GM12872 (cell line): ENCODE data around the gene RASA3.

Experiments
- CTCF ChIP-seq: IDR thresholded peaks from 3 replicates; pipeline ENCODE4 v1.5.1; 2011; ENCODE audit warnings: low read depth, mild to moderate bottlenecking, low read length, moderate library complexity; ENCODE audit not compliant: insufficient read depth

RASA3 gene

DNA sequence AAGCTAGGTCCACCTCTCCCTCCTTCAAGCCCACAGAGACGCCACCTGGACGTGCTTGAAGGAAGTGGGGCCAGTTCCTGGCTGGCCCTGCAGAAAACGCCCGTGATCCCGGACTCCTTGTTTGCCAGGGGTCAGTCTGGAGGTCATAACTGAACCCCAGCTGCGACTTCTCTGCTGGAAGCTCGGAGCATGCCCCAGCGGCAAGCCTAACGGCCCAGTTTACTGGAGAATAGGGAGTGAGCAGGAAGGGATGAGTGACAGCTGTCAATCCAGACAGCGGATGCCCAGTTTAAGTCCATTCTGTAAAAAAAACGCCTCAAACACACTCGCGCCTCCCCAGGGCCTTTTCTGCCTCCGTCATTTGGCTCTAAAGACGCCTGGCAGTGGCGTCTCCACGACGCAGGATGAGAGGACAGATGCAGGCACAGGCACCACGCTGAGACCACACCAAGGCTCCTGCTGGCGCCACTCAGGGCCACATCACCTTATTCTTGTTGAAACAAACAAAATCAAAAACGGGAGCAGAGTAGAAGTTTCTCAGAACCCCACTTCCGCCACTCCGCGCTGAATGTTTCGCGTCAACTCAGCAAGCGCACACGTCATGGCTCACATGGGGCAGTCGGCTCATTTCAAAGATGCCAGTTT, 57.6 kb downstream of the RASA3 start:
- no peak for TF ChIP-seq CTCF

DNA sequence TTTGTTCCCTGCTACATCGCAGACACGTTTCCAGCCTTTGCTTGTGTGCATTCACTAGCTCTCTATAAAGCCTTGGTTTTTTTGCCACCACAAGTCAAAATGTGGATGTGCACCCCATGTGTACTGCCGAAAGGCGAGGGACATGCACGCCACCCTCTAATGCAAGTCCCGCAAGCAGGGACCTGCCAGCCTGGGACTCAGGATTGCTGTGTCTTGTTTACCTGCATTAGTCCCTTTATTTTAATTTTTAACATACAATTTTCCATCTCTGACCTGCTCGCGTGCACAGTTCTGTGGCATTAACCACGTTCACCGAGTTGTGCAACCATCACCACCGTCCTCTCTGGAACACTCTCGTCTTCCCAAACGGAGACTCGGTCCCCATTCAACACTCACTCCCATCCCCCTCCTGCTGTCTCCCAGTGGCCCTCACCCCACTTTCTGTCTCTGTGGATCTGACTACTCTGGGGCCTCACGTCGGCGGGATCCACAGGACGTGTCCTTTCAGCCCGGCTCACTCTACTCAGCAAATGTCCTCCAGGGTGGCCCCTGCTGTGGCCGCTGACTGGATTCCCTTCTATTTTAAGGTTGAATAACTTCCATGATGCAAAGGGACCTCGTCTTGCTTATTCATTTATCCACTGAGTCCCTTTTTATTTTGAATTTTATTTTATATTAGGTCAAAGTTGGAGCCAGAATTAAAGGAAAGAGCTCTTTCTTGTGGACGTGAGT, 58.4 kb downstream of the RASA3 start:
- TF ChIP-seq CTCF = no peak

DNA sequence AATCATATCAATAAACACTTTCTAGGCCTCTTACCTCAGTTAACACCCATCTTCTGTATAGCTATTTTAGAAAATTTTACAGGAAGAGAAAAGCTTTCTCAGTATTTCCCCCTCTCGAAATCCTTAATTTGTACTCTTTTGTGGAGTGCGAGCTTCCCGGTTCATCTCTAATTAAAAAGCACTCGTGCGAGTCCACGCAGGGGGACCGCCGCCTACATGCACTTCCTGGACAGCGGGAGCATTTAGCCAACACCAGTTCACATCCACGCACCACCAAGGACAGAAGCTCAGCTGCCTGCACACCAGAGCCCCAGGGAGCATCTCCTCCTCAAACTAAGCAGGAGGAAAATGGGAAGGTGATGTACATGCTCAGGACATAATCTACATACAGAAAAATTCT, 60.0 kb downstream of the RASA3 start:
- no peak for TF ChIP-seq CTCF

DNA sequence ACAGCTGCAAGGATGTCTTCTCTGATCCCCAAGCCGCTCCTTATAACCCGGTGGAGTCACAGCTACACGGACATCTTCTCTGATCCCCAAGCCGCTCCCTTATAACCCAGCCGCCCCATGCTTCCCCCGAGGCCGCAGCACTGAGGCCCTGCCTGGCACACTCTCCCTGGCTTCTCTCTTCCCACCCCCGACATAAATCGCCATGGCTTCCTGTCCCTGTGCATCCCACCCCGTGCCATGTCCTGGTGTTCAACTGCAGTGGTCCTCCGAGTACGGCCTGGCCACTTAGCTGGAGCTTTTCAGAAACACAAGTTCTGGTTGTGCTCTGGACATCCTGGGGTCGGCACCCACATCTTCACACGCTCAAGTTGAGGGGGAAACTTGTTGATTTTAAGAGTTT, 60.4 kb downstream of the RASA3 start:
- TF ChIP-seq CTCF = no peak

DNA sequence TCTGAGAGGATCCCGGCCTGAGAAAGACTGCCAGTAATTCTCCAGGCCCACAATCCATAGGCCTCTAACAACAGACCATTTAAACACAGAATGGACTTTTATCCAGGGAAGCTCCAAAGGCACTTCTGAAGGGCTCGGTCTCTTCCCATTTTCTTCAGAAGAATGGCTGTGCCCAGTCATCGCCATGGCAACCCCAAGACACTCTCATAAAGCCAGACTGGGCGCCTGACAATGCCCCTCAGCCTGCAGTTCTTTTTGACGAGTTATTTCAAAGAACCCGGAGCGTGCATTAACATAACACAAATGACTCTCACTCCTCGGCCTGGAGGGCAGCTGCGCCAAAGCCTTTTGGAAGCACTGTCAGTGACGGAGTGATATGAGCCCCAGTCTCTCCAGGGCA, 61.0 kb downstream of the RASA3 start:
- no peak for TF ChIP-seq CTCF

DNA sequence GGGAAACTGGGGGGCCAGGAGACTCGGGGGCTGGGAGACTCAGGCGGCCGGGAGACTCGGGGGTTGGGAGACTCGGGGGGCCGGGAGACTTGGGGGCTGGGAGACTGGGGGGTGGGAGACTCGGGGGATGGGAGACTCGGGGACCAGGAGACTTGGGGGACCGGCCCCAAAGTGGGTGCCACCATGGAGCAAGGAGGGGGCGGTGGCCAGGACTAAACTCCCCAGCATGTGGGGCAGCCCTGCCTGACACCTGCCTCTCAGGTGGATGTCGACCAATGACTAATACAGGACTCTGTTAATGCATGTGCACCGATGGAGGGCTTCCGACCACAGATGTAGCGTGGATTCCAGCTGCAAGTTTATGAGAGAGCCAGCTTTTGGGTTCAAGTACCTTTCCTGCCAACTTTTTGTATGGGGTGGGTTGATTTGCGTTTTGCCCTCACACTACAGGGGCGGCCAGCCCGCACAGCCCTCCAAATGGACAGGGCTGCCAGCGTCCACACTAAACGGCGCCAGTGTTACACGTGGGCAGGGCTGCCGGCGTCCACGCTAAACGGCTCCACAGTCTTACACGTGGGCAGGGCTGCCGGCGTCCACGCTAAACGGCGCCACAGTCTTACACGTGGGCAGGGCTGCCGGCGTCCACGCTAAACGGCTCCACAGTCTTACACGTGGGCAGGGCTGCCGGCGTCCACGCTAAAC, 62.2 kb downstream of the RASA3 start:
- TF ChIP-seq CTCF = no peak

- no peak for TF ChIP-seq CTCF
Observed at GRCh38 chr13:114069376-114070097, 62.9 kb downstream of the RASA3 start.
